ENCODE measurements around the gene GIPC3. TPM values are rescaled to one million over a fixed set of nuclear protein-coding genes. Genes with fewer than 3 reads are reported as not detected.

Gene GIPC3
- total and polyA plus RNA-seq, 7 donors = under 0.01 to 1.0 (median 0.83) TPM; not detected in 4

DNA sequence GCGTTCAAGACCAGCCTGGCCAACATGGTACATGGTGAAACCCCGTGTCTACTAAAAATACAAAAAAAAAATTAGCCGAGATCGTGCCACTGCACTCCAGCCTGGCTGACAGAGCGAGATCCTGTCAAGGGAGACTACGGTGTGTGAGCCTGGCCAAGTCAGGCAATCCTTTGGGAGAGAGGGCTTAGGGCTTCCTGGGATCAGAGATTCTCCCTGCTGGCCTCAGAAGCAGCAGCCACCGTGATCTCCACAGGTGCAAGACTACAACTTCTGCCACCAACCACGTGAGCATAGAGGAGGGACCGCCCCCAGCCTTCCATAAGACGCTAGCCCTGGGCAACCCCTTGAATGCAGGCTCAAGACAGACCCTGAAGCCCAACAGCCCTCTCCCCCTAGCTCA lies 35.5 kb upstream of the GIPC3 start:
- H3K9me3 ChIP-seq = no peaks in the 10 kb centered on the region
- H3K27ac ChIP-seq = no peak overlapping the region
- 90 to 92% methylated on average over 10 of the region's 10 CpGs for WGBS, 2 donors
- H3K27me3 ChIP-seq = no peaks in the 10 kb centered on the region
- H3K36me3 ChIP-seq = peaks cover 0 to 7% (median 3%) of the 10 kb centered on the region in 4 donors
- TF ChIP-seq EP300 (IDR thresholded peaks at IDR 0.05) = no peak
- TF ChIP-seq POLR2A (IDR thresholded peaks at IDR 0.05) = no peak
- TF ChIP-seq POLR2AphosphoS5 (IDR thresholded peaks at IDR 0.05) = no peak
- no peak for DNase-seq
- peaks cover 0 to 3% (median under 1%) of the 10 kb centered on the region in 4 donors for H3K4me1 ChIP-seq
- H3K4me3 ChIP-seq = no peak overlapping the region
- intact Hi-C loops (cut with DNase I) = no loop called here

DNA sequence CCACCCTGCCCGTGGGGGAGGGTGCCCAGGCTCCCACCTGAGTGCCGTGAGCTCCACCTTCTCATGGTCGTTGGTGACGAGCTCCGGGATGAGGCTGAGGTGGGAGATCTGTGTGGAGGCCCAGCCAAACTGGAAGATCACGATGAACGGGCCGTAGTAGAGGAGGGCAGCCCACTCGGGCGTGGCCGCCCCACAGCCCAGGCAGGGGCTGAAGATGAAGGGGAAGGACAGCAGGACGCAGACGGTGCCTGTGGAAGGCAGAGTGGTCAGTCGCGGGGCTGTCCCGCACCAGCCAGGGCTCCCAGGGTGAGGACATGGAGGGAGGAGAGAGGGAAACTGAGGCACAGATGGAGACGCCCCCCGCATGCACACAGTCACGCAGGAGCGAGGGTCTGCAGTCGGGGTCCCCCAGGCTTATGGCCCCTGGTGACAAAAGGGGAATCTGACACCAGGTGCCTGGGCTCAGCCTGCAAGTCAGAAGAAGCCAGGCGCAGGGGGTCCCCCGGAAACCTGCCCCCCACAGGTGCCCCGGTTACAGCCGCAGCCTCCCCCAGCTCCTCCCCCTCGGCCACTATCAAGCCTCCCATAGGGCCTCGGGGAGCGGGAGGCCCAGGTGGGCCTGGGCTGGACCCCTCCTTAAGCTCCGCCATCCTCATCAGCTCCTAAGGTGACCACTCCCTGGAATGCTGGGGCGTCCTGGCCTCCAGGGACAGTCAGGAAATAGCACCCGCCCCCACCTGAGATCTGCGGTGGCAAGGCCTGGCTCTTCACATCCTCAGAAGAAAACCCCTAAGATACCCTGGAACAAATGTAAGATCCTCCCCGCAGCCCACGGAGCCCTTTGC lies 34.1 kb upstream of the GIPC3 start:
- no peaks in the 10 kb centered on the region for H3K27me3 ChIP-seq
- 93 to 94% methylated on average over 34 of the region's 34 CpGs for WGBS, 2 donors
- no peak overlapping the region for H3K4me3 ChIP-seq
- no peak overlapping the region for H3K27ac ChIP-seq
- H3K36me3 ChIP-seq = peaks cover 0 to 7% (median under 1%) of the 10 kb centered on the region in 4 donors
- TF ChIP-seq, protein P1, sequence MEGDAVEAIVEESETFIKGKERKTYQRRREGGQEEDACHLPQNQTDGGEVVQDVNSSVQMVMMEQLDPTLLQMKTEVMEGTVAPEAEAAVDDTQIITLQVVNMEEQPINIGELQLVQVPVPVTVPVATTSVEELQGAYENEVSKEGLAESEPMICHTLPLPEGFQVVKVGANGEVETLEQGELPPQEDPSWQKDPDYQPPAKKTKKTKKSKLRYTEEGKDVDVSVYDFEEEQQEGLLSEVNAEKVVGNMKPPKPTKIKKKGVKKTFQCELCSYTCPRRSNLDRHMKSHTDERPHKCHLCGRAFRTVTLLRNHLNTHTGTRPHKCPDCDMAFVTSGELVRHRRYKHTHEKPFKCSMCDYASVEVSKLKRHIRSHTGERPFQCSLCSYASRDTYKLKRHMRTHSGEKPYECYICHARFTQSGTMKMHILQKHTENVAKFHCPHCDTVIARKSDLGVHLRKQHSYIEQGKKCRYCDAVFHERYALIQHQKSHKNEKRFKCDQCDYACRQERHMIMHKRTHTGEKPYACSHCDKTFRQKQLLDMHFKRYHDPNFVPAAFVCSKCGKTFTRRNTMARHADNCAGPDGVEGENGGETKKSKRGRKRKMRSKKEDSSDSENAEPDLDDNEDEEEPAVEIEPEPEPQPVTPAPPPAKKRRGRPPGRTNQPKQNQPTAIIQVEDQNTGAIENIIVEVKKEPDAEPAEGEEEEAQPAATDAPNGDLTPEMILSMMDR (IDR thresholded peaks at IDR 0.05) = no peak
- TF ChIP-seq POLR2AphosphoS5 (IDR thresholded peaks at IDR 0.05) (no peak), POLR2A (IDR thresholded peaks at IDR 0.05) (no peak), EP300 (IDR thresholded peaks at IDR 0.05) (no peak)
- H3K4me1 ChIP-seq = peaks cover 0 to 16% (median 12%) of the 10 kb centered on the region in 4 donors
- intact Hi-C loops (cut with DNase I) = no loop called here
- H3K9me3 ChIP-seq = no peaks in the 10 kb centered on the region
- no peak for DNase-seq

DNA sequence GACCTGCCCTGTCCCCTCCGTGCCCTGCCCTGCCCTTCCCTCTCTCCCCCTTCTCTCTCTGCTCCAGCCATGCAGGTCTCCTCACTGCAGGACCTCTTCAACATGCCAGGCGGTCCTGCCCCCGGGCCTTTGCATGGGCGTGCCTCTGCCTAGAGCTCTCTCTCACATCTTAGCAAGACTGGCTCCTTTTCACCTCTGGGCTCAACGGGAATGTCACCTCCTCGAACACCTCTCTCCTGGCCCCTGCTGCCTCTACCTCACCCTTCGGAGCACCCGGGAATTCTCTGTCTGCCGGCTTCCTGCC lies 33.5 kb upstream of the GIPC3 start:
- Histone ChIP-seq H3K4me1 (peaks cover 0 to 22% (median 17%) of the 10 kb centered on the region in 4 donors), H3K4me3 (no peak overlapping the region), H3K36me3 (peaks cover 0 to 7% (median 0%) of the 10 kb centered on the region in 4 donors), H3K27me3 (no peaks in the 10 kb centered on the region), H3K27ac (no peak overlapping the region), H3K9me3 (no peaks in the 10 kb centered on the region)
- TF ChIP-seq POLR2A (IDR thresholded peaks at IDR 0.05) (no peak), EP300 (IDR thresholded peaks at IDR 0.05) (no peak), POLR2AphosphoS5 (IDR thresholded peaks at IDR 0.05) (no peak)
- TF ChIP-seq, protein P1 (IDR thresholded peaks at IDR 0.05) = no peak
- intact Hi-C loops (cut with DNase I) = no loop called here
- 84 to 88% methylated on average over 9 of the region's 9 CpGs for WGBS, 2 donors
- DNase-seq = no peak

DNA sequence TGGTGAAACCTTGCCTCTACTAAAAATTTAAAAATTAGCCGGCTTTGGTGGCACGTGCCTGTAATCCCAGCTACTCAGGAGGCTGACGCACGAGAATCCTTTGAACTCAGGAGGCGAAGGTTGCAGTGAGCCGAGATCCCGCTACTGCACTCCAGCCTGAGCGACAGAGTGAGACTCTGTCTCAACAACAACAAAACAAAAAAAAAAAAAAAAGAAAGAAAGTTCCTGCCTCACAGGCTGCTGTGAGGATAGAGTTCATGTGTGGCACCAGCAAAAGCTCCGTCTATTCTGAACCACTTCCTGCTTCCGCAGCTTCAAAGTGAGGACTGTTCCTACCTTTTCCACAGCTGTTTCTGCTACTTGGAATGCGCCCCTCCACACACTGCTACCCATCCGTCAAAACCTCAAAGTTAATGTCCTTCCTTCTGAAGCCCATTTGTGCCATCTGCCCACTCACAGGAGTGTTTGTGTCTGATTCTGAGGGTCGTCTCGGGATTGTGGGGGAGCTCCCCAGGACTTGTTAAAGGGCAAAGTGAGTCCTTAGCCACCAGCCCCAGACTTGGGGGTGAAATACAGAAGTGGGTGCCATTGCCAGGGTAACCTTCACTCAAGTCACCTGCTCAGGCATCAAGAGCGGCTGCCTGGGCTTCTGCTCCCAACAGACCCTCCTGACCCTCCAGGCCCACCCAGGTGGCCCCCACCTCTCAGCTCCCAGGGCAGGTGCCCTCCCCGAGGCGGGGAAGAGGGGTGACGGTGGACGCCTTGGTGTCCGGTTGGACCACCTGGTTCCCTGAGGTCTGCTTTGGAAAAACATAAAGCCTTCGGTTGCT lies 30.8 kb upstream of the GIPC3 start:
- DNase-seq = no peak
- no peaks in the 10 kb centered on the region for H3K9me3 ChIP-seq
- H3K4me1 ChIP-seq = peaks cover 0 to 33% (median 27%) of the 10 kb centered on the region in 4 donors
- intact Hi-C loops (cut with DNase I) = no loop called here
- WGBS, 2 donors = 61 to 81% methylated on average over 21 of the region's 21 CpGs
- TF ChIP-seq, protein P1 (IDR thresholded peaks at IDR 0.05) = no peak
- H3K27me3 ChIP-seq = no peaks in the 10 kb centered on the region
- H3K36me3 ChIP-seq = peaks cover 0 to 7% (median 0%) of the 10 kb centered on the region in 4 donors
- H3K4me3 ChIP-seq = no peak overlapping the region
- peak overlapping the region in 3 of 4 donors; percentile 4 to 36 (median 10) for H3K27ac ChIP-seq
